Measurements from ENCODE around the gene PPIH.
"Not testable (repeated sequence)": the region's sequence is repeated elsewhere in the genome, so short reads cannot be mapped to it uniquely, and the experiment has no call there.

- TF ChIP-seq, protein P1, sequence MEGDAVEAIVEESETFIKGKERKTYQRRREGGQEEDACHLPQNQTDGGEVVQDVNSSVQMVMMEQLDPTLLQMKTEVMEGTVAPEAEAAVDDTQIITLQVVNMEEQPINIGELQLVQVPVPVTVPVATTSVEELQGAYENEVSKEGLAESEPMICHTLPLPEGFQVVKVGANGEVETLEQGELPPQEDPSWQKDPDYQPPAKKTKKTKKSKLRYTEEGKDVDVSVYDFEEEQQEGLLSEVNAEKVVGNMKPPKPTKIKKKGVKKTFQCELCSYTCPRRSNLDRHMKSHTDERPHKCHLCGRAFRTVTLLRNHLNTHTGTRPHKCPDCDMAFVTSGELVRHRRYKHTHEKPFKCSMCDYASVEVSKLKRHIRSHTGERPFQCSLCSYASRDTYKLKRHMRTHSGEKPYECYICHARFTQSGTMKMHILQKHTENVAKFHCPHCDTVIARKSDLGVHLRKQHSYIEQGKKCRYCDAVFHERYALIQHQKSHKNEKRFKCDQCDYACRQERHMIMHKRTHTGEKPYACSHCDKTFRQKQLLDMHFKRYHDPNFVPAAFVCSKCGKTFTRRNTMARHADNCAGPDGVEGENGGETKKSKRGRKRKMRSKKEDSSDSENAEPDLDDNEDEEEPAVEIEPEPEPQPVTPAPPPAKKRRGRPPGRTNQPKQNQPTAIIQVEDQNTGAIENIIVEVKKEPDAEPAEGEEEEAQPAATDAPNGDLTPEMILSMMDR (optimal IDR thresholded peaks at IDR 0.05 in 1 of 3, IDR thresholded peaks at IDR 0.05 in 1 of 3, conservative IDR thresholded peaks at IDR 0.05 in 1 of 3; ENCODE audit: extremely low read depth in 1 of 3, insufficient read depth in 2 of 3, low read length in 3 of 3), result not testable (repeated sequence)
- not testable (repeated sequence) for TF ChIP-seq EZH2 (IDR thresholded peaks at IDR 0.05; ENCODE audit: low read length)
Observed at GRCh38 chr1:42621180-42621579, 37.0 kb upstream of the PPIH start.
